Kidney tubule cell (primary cell): ENCODE results near the gene CAMKV.

Experiments
- DNase-seq: peaks from one replicate; pipeline ENCODE4 v3.0.0-alpha.2; 2018; ENCODE audit warnings: low spot score

Gene CAMKV

DNA sequence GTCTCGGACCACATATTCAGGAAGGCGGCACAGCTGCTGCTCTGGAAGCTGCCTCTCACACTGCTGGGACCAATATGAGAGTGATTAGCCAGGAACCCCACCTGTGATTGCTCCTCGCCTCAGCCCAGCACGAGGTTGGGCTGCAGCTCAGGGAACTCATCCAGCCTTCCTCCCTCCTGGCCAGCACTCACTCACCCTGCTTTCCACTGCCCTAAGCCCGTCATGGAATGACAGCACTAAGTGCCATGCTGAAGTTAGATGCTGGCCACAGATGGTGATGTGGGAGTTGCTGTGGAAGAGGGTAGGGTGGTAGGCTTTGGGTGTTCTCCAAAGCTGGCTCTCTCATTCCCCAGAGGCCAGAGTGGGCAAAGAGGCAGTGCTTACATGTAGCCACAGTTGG lies 26.6 kb upstream of the CAMKV start:
- no peak for DNase-seq

DNA sequence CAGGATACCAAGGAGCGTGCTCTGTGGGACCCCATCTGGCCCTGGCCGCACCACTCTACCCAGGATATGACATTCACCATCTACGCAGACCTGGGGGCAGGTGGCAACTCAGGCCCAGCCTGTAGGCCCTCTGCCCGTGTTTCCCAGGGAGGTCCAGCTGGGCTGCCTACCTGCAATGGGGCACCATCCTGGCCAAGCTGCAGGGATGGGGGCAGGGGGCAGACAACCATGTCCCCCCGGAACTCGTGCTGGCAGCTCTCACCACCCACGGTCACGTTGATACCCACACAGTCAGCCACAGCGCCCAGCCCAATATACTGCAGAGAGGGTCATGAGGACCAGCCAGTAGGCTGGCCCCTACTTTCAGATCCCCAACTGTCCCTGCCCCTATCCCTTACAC lies 26.1 kb upstream of the CAMKV start:
- no peak for DNase-seq

DNA sequence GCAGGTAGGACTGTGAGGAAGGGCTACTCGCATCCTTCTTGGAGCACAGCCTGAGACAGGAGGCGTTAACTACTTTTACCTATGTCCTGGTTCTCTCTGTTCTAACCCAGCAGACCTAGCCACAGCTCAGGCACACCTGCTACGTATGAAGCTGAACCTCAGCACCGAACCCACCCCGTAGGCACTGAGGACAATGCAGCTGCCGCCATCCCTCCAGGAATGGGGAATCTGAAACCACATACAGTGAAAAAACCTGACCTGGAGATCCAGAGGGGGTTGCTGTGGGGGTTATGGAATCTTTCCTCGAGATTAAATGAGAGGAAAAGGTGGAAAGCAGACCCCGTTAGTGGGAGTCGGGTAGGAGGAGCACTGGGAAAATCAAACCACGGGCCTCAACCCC lies 19.6 kb upstream of the CAMKV start:
- DNase-seq, result no peak

DNA sequence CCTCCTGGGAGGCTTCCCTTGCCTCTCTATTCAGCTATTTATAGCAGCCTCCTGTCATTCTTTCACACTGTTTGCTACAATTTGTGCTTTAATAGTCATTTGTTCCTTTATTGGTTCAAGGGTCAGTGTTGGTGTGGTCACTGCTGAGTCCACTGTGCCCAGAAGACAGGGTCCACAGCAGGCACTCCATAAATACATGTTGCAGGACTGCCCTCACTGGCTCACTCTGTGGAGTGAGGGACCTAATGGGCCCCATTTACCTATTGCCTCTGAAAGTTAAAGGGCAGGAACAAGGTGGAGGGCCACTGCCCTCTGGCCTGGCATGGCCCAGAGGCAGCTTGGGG lies 17.2 kb upstream of the CAMKV start:
- no peak for DNase-seq

DNA sequence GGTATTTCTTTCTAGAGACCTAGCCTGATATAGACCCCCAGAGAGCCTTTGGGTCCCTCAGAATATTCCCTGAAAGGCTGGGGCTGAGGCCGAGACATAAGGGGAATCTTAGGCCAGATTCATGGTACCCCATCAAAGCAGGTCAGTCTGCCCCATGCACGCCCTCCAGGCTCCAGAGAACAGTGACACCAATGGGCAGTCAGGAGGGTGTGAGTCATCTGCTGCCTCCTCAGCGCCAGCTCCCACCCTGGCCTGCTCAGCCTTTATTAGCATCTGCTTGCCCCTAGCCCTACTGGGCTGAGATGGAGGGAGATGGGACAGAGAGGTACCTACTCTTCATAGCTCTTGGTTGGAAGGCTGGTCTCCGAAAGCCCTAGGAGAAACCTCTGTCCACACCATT lies 14.3 kb upstream of the CAMKV start:
- peak; percentile 17 for DNase-seq

DNA sequence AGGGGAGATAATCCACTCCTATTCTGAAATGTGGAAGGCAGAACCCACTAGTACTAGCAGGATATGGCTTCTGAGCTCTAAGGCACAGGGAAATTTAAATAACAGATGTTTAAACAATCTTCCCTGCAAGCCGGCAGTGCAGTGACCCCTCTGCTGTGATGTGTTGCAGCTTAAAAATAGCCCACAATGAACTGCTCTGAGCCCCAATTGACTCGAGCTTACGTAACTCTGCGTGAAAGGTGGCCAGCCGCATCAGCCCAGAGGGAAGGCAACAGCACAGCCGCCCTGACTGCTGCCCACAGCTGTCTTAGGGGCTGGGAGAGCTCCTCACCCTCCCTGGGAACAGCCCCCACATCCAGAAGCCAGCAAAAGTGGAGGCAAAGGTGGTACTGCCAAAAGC lies 12.5 kb upstream of the CAMKV start:
- DNase-seq, result no peak

DNA sequence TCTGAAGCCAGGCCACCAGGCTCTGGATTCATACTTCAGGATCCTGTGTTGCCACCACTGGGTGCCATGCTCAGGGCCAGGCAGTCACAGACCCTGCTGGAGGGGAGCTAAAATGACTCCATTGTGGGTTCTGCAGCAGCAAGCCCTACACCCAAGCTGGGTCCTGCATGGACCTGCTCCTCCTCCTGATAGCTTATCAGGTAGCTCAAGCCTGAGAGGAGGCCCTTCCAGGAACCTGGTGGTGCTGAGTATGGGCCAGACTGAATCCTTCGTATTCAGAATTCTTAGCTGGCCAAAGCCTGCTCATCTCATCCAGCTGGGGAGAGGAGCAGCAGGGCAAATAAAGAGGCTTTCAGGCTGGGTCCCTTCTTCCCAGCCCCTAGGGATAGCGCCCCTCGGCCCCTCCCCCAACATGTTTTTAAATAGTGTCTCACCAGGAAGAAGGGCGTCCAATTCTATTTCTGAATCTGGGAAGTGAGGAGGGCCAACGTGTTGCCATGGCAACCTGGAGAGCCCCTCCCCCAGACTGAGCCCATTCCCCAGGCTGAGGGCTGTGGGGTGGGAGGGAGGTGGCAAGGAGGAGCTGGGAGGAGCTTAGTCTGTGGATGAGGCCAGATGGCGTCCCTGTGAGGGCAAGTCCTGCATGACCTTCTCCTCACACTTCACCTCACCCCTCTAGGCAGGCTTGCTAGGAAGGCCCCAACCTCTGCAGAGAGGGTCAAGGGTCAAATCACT lies 11.0 kb upstream of the CAMKV start:
- no peak for DNase-seq

DNA sequence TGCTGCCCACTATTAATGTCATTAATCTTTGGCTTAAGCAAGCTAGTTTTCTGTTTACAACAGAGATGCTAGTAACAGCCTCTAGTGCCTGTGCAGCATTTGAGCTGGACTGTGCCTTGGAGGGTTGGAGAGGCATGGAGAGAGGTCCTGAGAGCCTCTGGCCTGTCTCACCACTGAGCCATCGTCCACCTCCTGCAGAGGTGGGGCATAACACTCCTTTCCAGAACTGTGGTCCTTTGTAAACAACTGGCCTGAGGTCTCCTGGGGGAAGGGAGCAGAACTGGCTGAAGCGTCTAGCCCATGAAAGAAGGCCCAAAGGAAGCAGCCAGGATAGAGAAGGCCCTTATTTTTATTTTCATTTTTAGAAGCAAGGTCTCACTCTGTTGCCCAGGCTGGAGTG lies 10.0 kb upstream of the CAMKV start:
- no peak for DNase-seq

DNA sequence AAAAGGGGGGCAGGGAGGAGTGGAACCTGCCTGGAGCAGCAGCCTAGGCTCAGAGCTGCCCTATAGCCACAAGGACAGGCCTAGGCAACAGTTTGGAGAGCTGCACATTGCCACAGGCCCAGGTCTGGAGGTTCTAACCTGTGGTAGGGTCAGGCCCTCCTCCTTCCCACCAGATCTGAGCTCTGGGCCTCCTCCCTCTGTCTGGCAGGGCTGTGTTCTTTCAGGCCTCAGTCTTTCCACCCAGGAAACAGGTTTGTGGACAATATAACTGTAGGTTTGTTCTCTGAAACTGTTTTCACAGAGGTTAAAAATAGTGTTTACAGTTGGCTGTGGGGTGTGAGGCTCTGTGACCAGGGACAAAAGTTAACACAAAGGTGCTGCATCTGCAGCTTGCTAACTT lies 9.0 kb upstream of the CAMKV start:
- DNase-seq, result no peak

DNA sequence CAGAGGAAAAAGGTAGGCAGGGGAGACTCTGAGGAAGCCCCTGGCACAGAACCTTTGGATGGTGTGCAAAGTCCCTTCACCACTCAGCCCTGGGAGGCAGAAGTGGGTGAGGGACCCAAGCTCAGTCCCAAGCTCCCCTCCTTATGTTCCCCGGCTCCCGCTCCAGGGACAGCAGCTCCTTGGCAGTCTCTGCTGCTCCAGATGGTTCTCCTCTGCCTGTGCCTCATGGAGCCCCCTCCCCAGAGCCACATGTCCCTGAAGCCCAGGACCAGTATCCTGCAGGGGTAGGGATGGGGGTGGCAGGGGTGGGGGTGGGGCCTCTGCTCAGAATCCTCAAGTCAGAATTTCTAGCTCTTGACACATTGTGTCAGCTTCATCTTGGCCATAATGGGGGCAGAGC lies 8.0 kb upstream of the CAMKV start:
- no peak for DNase-seq

DNA sequence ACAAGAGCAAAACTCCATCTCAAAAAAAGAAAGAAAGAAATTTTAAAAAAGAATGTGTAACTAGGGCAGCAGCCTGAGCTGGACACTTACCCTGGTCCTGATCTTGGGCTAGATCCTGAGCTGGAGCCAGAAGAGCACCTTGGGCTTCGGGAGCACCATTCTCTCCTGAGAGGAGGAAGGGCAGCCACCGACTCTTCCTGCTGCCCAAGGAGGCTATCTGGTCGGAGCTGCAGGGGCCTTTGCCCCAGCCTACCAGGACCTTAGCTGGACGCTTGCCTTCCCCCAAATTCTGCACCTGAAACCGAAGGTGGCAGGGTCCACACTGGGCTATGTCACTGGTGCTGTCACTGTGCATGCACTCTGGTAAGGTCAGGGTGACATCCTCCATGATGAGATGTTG lies 6.9 kb upstream of the CAMKV start:
- DNase-seq, result no peak

DNA sequence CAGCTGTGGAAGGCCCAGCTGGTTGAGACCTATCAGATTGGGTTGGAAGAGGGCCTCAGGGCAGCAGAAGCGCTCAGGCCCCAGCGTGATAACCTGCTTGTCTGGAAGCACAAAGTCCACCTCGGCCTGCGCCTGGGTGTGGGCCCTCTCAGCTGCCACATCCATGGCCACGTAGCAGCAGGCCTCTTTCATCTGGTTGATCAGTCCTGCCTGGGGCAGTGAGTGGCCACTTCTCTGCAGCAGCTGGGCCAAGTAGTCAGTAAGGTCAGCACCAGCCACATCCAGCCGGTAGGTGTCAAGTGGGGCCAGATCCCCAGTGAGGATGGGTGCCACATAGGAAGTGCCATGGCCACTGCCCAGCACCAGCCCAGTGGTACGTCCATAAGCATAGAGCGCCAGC lies 3.9 kb upstream of the CAMKV start:
- DNase-seq, result no peak

DNA sequence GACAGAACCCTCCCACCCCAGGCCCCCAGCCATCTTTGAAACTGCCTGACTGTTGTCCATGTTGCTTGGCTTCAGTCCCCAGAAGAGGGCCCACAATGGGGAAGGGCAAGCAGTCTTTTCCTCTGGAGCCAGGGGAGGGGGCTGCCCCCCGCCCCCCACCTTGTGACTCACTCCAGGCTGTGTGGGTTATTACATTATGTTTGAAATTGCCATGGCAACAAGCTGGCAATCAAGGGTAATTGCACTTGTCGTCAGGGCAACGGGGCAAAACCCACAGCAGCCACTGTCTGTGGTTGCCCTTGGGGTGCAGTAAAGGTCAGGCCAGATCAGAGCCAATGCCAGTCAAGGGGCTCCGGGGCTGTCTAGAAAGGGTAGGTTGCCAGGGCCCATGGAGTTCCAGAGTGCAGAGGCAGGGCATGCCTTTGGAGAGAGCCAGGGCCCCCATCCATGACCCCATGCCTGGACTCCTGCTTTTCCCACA lies 3.1 kb upstream of the CAMKV start:
- peak; percentile 33 for DNase-seq

DNA sequence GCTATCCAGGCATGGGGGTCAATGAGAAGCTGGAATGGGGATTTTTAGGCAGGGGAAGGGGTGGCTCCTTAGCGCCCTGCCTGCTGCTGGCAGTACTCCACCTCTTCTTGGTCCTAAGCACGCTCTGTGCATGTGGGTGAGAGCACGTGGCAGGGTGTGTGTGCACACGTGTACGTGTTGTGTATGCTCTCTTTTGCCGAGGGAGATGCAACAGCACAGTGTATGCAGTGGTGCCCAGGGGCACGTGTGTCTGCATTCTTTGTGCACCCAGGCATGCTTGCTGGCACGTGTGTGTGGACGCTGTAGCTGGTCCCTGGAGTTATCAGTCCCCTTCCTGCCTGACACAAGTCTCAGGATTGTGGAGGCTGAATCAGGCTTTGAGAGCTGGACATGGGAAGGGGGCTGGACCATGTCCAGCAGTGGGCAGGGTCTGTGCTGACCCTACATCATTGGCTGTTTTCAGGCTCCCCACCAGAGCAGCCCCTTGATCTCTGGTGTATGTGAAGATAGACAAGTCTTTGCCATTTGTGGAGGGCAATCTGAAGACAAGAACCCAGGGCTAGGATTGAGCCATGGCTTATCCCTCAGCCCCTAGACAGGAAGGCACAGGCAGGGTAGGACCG lies 1.9 kb upstream of the CAMKV start:
- DNase-seq, result peak; percentile 27

DNA sequence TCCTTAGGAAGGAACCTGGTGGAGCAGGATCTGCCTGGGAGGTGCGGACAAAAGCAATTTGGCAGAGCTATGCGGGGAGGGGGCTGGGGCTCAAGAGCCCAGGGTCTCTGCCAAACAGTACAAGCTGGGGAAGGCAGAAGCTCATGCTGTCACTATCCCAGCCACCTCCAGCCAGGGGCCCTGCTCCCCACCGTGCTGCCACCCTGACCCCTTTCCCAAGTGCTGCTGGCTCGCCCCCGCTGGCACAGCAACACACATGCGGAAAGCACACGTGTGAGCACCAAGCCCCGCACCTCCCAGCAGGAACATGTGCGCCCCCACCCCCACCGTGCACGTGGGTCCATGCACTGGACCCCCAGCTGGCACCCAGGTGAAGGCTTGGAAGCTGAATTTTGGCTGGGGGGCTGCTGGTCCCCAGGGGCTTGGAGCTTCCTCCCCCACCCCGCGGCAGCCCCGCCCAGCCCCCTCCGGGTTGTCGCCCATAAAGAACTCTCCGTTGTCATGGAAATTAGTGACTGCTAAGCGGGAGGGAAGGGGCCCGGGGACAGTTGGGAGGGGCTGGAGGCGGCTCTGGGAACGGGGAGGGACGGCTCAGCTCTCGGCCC lies 742 bp downstream of the CAMKV start:
- no peak for DNase-seq

DNA sequence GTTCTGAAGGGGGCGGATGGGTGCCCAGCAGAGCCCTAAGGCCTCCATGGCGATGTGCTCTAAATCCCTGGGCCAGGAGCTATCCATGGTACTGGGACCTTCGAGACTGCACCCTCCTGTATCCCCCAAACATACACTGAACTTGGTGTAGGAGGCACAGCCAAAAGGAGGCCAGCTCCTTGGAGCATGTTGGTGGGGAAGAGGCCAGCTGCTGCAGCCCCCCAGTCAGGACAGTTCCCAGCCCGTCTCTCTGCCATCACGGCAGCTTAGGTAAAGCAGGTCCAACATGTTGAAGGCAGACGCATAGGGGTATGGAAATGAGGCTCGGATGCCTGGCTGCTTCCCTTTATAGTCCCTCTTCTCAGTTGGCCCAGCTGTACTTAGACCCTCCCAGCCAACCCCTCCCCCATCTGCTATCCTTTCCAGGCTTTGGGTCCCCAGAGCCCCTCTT lies 1.8 kb downstream of the CAMKV start:
- peak; percentile 19 for DNase-seq

DNA sequence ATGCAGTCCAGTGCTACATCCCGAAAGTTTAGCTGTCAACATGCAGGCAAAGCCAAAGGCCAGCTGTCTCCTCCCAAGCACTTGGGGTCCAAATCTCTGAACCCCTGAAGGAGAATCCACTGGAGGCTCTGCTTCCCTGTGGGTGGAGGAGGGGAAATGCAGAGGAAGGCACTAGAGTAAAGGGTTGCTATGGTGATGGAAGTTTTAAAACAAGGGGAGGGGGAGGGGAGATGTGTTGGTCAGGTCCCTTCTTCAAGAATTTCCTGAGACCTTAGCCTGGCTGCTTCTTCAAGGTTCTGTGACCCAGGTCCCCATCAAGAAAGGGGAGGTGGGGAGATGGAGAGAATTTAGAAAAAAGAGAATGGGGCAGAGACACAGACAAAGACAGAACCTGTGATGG lies 2.3 kb downstream of the CAMKV start:
- DNase-seq, result no peak

DNA sequence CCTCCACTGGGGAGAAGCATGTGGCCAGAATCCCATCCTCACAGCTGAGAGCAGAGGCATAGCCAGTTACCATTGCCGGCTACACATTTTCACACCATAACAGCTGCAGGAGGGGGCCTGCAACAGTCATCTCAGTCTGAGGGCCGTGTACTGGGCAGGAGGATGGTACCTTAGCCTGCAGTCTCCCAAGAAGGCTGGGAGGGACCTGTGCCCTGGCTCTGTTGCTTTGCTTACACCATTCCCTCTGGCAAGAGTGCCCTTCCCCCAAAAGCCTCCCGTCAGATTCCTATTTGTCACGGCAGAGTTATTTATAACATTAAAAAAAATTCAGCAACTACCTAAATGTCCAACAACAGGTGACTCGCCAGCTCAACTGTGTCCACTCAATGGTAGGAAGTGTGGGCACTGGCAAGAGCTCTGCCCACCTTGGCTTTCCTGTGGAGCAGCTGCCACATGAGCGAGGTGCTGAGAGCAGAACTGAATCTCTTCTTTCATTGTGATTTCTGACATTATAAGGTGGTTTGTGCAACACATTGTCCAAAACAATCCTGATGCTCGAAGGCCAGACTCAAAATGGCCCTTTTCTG lies 4.4 kb downstream of the CAMKV start:
- DNase-seq, result no peak

DNA sequence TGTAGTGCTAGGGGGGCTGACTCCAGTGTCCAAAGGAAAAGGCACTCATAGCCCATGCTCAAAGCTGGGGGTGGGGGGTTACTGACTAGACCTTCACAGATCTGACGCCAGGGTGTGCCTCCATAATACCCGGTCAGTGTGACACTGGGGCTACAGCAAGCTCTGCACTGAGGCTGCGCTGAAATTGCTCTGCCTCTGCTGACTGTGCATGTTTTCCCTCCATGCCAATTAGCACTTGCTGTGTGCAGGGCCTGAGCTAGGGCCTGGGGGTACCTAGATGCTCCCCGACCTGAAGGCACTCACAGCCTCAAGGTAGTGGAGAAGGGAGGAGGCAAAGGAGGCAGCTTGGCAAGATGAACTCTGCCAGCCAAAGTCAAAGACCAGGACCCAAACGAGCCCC lies 5.2 kb downstream of the CAMKV start:
- no peak for DNase-seq

DNA sequence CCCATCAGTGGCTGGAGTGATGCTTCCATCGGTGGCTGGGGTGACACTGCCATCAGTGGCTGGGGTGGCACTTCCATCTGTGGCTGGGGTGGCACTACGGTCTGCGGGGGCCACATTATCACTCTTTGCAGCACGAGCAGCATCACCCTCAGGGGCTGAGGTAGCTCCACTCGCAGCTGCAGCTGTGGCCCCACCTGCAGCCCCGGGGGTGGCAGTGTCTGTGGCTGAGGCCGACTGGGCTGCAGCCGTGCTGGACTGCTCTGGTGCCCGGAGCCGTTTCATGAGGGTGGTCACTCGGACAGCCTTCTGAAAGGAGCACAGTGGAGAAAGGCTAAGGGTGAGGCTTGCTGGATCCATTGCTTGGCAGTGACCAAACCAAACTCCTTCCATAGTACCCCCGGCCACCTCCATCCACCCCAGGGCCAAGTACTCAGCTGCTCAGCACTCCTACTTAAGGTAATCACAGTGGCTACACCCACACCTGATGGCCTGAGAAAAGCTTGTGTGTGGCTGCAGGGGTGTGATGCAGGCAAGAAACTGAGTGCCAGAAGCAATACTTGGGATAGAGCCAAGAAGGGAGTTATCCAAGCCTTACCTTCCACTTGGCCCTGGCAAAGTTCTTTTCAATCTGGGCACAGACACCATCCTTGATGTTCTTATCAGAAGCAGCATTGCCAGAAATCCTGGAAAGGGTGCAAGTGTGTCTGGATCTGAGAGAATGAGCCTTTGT lies 10.0 kb downstream of the CAMKV start:
- no peak for DNase-seq

DNA sequence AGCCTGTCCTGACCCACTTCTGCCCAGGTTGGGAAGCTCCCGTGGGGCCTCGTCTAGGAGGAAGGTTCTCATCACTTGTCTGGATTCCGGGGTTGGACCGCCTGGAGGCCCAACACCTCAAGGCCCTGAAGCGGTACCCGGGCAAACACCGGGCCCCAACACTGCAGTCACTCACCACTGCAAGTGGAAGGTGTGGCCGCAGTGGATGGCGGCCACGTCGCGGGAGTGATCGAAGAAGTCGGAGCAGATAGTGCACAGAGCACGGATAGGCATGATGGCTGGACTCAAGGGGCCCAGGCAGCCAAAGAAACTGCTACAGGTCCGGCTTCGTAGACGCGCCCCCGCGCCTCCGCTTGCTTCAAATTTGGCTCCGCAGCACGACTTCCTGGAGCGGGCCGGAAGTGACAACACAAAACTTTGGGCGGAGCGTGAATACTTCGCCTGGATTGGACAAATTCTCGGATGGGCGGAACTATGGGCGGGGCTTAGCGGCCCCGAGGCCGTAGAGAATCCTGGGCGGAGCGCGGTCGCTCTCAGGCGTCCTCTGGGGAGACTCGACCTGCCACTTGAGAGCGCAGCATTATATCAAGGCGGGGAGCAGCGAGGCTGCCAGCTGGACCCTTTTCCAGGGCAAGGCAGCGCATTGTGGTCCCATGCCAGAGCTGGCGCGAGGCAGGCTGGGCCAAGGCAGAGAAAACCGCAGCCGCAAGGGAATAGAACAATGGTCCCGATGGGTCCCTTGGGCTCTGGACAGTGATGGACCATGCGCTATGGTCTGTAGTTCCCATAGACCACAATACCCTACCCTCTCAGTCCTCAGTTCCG lies 13.3 kb downstream of the CAMKV start, which contains the start of gene TRAIP:
TSS of gene TRAIP (minus strand) at position 384 of the 825 bp plus-strand sequence. CDS start at position 273, 111 bp downstream.
- peak; percentile 92 for DNase-seq
